ENCODE data around the gene GALNT3. TPM values are rescaled to one million over a fixed set of nuclear protein-coding genes. Genes with fewer than 3 reads are reported as not detected.

Gene GALNT3
- total and polyA plus RNA-seq, 4 donors: 0.29 to 2.3 (median 1.6) TPM

- Histone ChIP-seq H3K27ac (ENCODE audit: low read depth in 1 of 2, low read length in 2 of 2) (no peak overlapping the region), H3K9ac (ENCODE audit: low read depth in 1 of 2, low read length in 2 of 2) (no peak overlapping the region), H3K4me3 (ENCODE audit: low read depth in 1 of 3, low read length in 3 of 3) (no peak overlapping the region), H3K9me3 (ENCODE audit: control insufficient read depth in 4 of 4, low read length in 3 of 4) (no peaks in the 10 kb centered on the region), H3K4me1 (ENCODE audit: control insufficient read depth in 4 of 4, insufficient read depth in 4 of 4, low read length in 3 of 4) (no peaks in the 10 kb centered on the region), H3K27me3 (ENCODE audit: control insufficient read depth in 4 of 4, insufficient read depth in 4 of 4, low read length in 3 of 4) (no peaks in the 10 kb centered on the region), H3K36me3 (ENCODE audit: control insufficient read depth in 4 of 4, insufficient read depth in 3 of 4, low read depth in 1 of 4, low read length in 3 of 4) (peaks cover 0 to 2% (median 0%) of the 10 kb centered on the region in 4 donors)
- DNase-seq (ENCODE audit: low spot score): no peak
- 85% methylated on average over 4 of the region's 4 CpGs for whole genome bisulfite sequencing
- TF ChIP-seq FOXA2 (IDR thresholded peaks at IDR 0.05) (no peak), HNF4G (IDR thresholded peaks at IDR 0.05) (no peak), ZBTB33 (IDR thresholded peaks at IDR 0.05) (no peak), GABPA (IDR thresholded peaks at IDR 0.05 in 1 of 2, conservative IDR thresholded peaks at IDR 0.05 in 1 of 2) (no peak), TAF1 (conservative IDR thresholded peaks at IDR 0.05) (no peak), MAX (IDR thresholded peaks at IDR 0.05) (no peak), REST (IDR thresholded peaks at IDR 0.05) (no peak), FOXA1 (IDR thresholded peaks at IDR 0.05) (no peak), ATF3 (IDR thresholded peaks at IDR 0.05) (no peak), SP1 (IDR thresholded peaks at IDR 0.05) (no peak), JUND (IDR thresholded peaks at IDR 0.05) (no peak), EGR1 (IDR thresholded peaks at IDR 0.05; ENCODE audit: low read depth in 2 of 2) (no peak)
Observed at GRCh38 chr2:165803123-165803760, 9.2 kb upstream of the GALNT3 start.

- Histone ChIP-seq H3K27me3 (ENCODE audit: control insufficient read depth in 4 of 4, insufficient read depth in 4 of 4, low read length in 3 of 4) (no peaks in the 10 kb centered on the region), H3K36me3 (ENCODE audit: control insufficient read depth in 4 of 4, insufficient read depth in 3 of 4, low read depth in 1 of 4, low read length in 3 of 4) (peaks cover 0 to 2% (median 0%) of the 10 kb centered on the region in 4 donors), H3K9me3 (ENCODE audit: control insufficient read depth in 4 of 4, low read length in 3 of 4) (no peaks in the 10 kb centered on the region), H3K9ac (ENCODE audit: low read depth in 1 of 2, low read length in 2 of 2) (no peak overlapping the region), H3K27ac (ENCODE audit: low read depth in 1 of 2, low read length in 2 of 2) (no peak overlapping the region), H3K4me3 (ENCODE audit: low read depth in 1 of 3, low read length in 3 of 3) (no peak overlapping the region), H3K4me1 (ENCODE audit: control insufficient read depth in 4 of 4, insufficient read depth in 4 of 4, low read length in 3 of 4) (no peaks in the 10 kb centered on the region)
- no peak for TF ChIP-seq SP1 (IDR thresholded peaks at IDR 0.05)
- no peak for TF ChIP-seq EGR1 (IDR thresholded peaks at IDR 0.05; ENCODE audit: low read depth in 2 of 2)
- TF ChIP-seq JUND (IDR thresholded peaks at IDR 0.05): no peak
- no peak for TF ChIP-seq FOXA1 (IDR thresholded peaks at IDR 0.05)
- no peak for TF ChIP-seq RXRA (IDR thresholded peaks at IDR 0.05)
- TF ChIP-seq CTCF (IDR thresholded peaks at IDR 0.05; ENCODE audit: low read depth, low read length, missing input control): no peak
- no peak for TF ChIP-seq ATF3 (IDR thresholded peaks at IDR 0.05)
- no peak for TF ChIP-seq REST (IDR thresholded peaks at IDR 0.05)
- TF ChIP-seq TAF1 (conservative IDR thresholded peaks at IDR 0.05): no peak
- no peak for TF ChIP-seq FOXA2 (IDR thresholded peaks at IDR 0.05)
- no peak for TF ChIP-seq HNF4G (IDR thresholded peaks at IDR 0.05)
- no peak for TF ChIP-seq ZBTB33 (IDR thresholded peaks at IDR 0.05)
- no peak for TF ChIP-seq NR2F2 (IDR thresholded peaks at IDR 0.05)
- no peak for TF ChIP-seq RAD21 (IDR thresholded peaks at IDR 0.05)
- no peak for TF ChIP-seq GABPA (IDR thresholded peaks at IDR 0.05 in 1 of 2, conservative IDR thresholded peaks at IDR 0.05 in 1 of 2)
- 98% methylated on average over 3 of the region's 3 CpGs for WGBS
- DNase-seq (ENCODE audit: low spot score): no peak
Observed at GRCh38 chr2:165801176-165801575, 7.1 kb upstream of the GALNT3 start.
